ENCODE measurements around the gene ACSL5. TPM values are rescaled to one million over a fixed set of nuclear protein-coding genes. Genes with fewer than 3 reads are reported as not detected.

The ACSL5 gene
- total and polyA plus RNA-seq, 4 donors = 15.0 to 201 (median 43.5) TPM

DNA sequence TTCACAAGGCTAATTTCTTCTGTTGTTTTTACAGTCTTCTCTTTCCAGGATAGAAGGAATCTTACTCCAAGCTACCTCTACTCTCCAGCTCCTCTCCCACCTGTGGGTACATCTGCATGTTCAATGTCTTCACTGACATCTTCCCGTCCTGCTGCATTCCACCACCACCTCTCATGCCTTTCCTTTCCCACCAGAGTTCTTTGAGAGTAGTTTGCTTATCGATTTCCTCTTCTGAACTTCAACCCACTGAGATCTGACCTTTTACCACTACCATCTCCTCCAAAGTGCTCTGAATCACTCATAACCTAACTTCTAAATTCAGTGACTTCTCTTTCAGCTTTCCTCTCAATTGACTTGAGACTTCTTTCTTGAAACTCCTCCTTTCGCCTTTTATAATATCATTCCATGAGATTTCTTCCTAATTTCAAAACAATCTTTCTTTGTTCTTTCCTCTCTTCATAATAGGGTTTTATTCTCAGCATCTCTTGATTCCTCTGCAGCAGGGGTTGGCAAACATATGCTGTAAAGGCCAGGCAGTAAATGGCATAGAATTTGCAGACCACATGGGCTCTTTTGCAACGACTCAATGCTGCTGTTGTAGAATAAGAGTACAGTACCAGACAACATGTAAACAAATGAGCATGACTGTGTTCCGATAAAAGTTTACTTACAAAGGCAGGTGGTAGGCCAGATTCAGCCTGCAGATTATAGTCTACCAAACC lies 22.1 kb downstream of the ACSL5 start:
- Histone ChIP-seq H3K9me3 (ENCODE audit: control insufficient read depth in 4 of 4, low read length in 3 of 4) (no peaks in the 10 kb centered on the region), H3K27me3 (ENCODE audit: control insufficient read depth in 4 of 4, insufficient read depth in 4 of 4, low read length in 3 of 4) (no peaks in the 10 kb centered on the region), H3K27ac (ENCODE audit: low read depth in 1 of 2, low read length in 2 of 2) (no peak overlapping the region), H3K9ac (ENCODE audit: low read depth in 1 of 2, low read length in 2 of 2) (no peak overlapping the region), H3K36me3 (ENCODE audit: control insufficient read depth in 4 of 4, insufficient read depth in 3 of 4, low read depth in 1 of 4, low read length in 3 of 4) (peaks cover 3 to 33% (median 32%) of the 10 kb centered on the region in 4 donors), H3K4me1 (ENCODE audit: control insufficient read depth in 4 of 4, insufficient read depth in 4 of 4, low read length in 3 of 4) (peaks cover 5 to 39% (median 35%) of the 10 kb centered on the region in 4 donors), H3K4me3 (ENCODE audit: low read depth in 1 of 3, low read length in 3 of 3) (no peak overlapping the region)
- TF ChIP-seq JUND (IDR thresholded peaks at IDR 0.05) (no peak), TAF1 (conservative IDR thresholded peaks at IDR 0.05) (no peak), HNF4A (conservative IDR thresholded peaks at IDR 0.05) (no peak), RAD21 (IDR thresholded peaks at IDR 0.05) (no peak), MAX (IDR thresholded peaks at IDR 0.05) (no peak), EGR1 (IDR thresholded peaks at IDR 0.05; ENCODE audit: low read depth in 2 of 2) (no peak), FOXA1 (IDR thresholded peaks at IDR 0.05) (no peak), SP1 (IDR thresholded peaks at IDR 0.05) (no peak), RXRA (IDR thresholded peaks at IDR 0.05) (no peak), FOXA2 (IDR thresholded peaks at IDR 0.05) (no peak), YY1 (IDR thresholded peaks at IDR 0.05) (no peak), REST (IDR thresholded peaks at IDR 0.05) (no peak), HNF4G (IDR thresholded peaks at IDR 0.05) (no peak), GABPA (IDR thresholded peaks at IDR 0.05 in 1 of 2, conservative IDR thresholded peaks at IDR 0.05 in 1 of 2) (no peak)
- TF ChIP-seq, protein P1, sequence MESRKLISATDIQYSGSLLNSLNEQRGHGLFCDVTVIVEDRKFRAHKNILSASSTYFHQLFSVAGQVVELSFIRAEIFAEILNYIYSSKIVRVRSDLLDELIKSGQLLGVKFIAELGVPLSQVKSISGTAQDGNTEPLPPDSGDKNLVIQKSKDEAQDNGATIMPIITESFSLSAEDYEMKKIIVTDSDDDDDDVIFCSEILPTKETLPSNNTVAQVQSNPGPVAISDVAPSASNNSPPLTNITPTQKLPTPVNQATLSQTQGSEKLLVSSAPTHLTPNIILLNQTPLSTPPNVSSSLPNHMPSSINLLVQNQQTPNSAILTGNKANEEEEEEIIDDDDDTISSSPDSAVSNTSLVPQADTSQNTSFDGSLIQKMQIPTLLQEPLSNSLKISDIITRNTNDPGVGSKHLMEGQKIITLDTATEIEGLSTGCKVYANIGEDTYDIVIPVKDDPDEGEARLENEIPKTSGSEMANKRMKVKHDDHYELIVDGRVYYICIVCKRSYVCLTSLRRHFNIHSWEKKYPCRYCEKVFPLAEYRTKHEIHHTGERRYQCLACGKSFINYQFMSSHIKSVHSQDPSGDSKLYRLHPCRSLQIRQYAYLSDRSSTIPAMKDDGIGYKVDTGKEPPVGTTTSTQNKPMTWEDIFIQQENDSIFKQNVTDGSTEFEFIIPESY (IDR thresholded peaks at IDR 0.05) = no peak
- TF ChIP-seq, protein P2, sequence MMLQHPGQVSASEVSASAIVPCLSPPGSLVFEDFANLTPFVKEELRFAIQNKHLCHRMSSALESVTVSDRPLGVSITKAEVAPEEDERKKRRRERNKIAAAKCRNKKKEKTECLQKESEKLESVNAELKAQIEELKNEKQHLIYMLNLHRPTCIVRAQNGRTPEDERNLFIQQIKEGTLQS (IDR thresholded peaks at IDR 0.05) = no peak
- 76% methylated on average over 5 of the region's 5 CpGs for WGBS
- DNase-seq (ENCODE audit: low spot score) = no peak

- peaks cover 3 to 28% (median 26%) of the 10 kb centered on the region in 4 donors for H3K4me1 ChIP-seq (ENCODE audit: control insufficient read depth in 4 of 4, insufficient read depth in 4 of 4, low read length in 3 of 4)
- 97% methylated on average over 2 of the region's 2 CpGs for WGBS
- TF ChIP-seq JUND (IDR thresholded peaks at IDR 0.05) (no peak), FOXA1 (IDR thresholded peaks at IDR 0.05) (no peak), RAD21 (IDR thresholded peaks at IDR 0.05) (no peak)
- TF ChIP-seq, protein P2 (IDR thresholded peaks at IDR 0.05) = no peak
- no peaks in the 10 kb centered on the region for H3K27me3 ChIP-seq (ENCODE audit: control insufficient read depth in 4 of 4, insufficient read depth in 4 of 4, low read length in 3 of 4)
- H3K4me3 ChIP-seq (ENCODE audit: low read depth in 1 of 3, low read length in 3 of 3) = no peak overlapping the region
- H3K9ac ChIP-seq (ENCODE audit: low read depth in 1 of 2, low read length in 2 of 2) = no peak overlapping the region
- no peaks in the 10 kb centered on the region for H3K9me3 ChIP-seq (ENCODE audit: control insufficient read depth in 4 of 4, low read length in 3 of 4)
- no peak overlapping the region for H3K27ac ChIP-seq (ENCODE audit: low read depth in 1 of 2, low read length in 2 of 2)
- H3K36me3 ChIP-seq (ENCODE audit: control insufficient read depth in 4 of 4, insufficient read depth in 3 of 4, low read depth in 1 of 4, low read length in 3 of 4) = peaks cover 3 to 38% (median 34%) of the 10 kb centered on the region in 4 donors
- no peak for DNase-seq (ENCODE audit: low spot score)
These were observed 23.7 kb downstream of the ACSL5 start for GRCh38 chr10:112397592-112397991.

Data from liver (tissue), 9 donors.